K562 (cell line): ENCODE measurements around the gene SPATC1L. TPM values are rescaled to one million over a fixed set of nuclear protein-coding genes. Genes with fewer than 3 reads are reported as not detected.

Source experiments
- BDP1 ChIP-seq: IDR thresholded peaks from 3 replicates; pipeline ENCODE4 v1.6.1; 2011; ENCODE audit not compliant: insufficient read length, insufficient read depth
- BRD4 ChIP-seq: fragments of 200-600 bp; sonication (generic); IDR thresholded peaks from 2 replicates; pipeline ENCODE4 v1.6.1; 2017; ENCODE audit warnings: inconsistent platforms
- CBFA2T3 ChIP-seq: fragments of 450-650 bp; IDR thresholded peaks from 2 replicates; pipeline ENCODE4 v1.6.1; 2017
- EZH2 ChIP-seq: IDR thresholded peaks from 2 replicates; pipeline ENCODE4 v1.6.1; 2012; ENCODE audit warnings: low read depth, mild to moderate bottlenecking, inconsistent platforms, low read length, borderline replicate concordance
- HDGF ChIP-seq: fragments of 450-650 bp; IDR thresholded peaks from 2 replicates; pipeline ENCODE4 v1.6.1; 2016
- JUND ChIP-seq, 2 experiments: IDR thresholded peaks; 2 replicates in 1 of 2; 3 replicates in 1 of 2; pipeline ENCODE4 v1.6.1; 2011; ENCODE audit warnings: borderline replicate concordance in 2 of 2, low read depth in 2 of 2, low read length in 2 of 2, improper control_type of control experiment in 1 of 2, missing biosample characterization in 1 of 2, missing genetic modification characterization in 1 of 2, missing genetic modification reagents in 1 of 2
- LEF1 ChIP-seq: fragments of 450-650 bp; IDR thresholded peaks from 2 replicates; pipeline ENCODE4 v1.6.1; 2016; ENCODE audit warnings: mild to moderate bottlenecking
- NCOA4 ChIP-seq: fragments of 450-650 bp; IDR thresholded peaks from 2 replicates; pipeline ENCODE4 v1.6.1; 2018; ENCODE audit warnings: mild to moderate bottlenecking; ENCODE audit not compliant: partially characterized antibody
- PHTF2 ChIP-seq: fragments of 250-450 bp; sonication (Bioruptor Pico); IDR thresholded peaks from 2 replicates; pipeline ENCODE4 v1.5.0; 2021; ENCODE audit warnings: mild to moderate bottlenecking
- RBM15 ChIP-seq: fragments of 200-400 bp; formaldehyde crosslinking; IDR thresholded peaks from 2 replicates; pipeline ENCODE4 v1.6.1; 2018; ENCODE audit warnings: mild to moderate bottlenecking, low read length, moderate library complexity; ENCODE audit not compliant: insufficient read depth
- SIN3B ChIP-seq: fragments of 450-650 bp; IDR thresholded peaks from 2 replicates; pipeline ENCODE4 v1.6.1; 2017; ENCODE audit warnings: low read depth, mild to moderate bottlenecking, moderate library complexity
- SLC30A9 ChIP-seq: fragments of 250-450 bp; sonication (Bioruptor Pico); IDR thresholded peaks from 2 replicates; pipeline ENCODE4 v1.8.0; 2022; ENCODE audit warnings: mild to moderate bottlenecking, moderate library complexity
- TAF9B ChIP-seq: fragments of 450-650 bp; IDR thresholded peaks from 2 replicates; pipeline ENCODE4 v1.6.1; 2018; ENCODE audit warnings: mild to moderate bottlenecking; ENCODE audit not compliant: partially characterized antibody
- TRIM24 ChIP-seq, 2 experiments: fragments of 450-650 bp; IDR thresholded peaks; 2 replicates each; pipeline ENCODE4 v1.6.1; 2016
- ZNF263 ChIP-seq: sonication (generic); formaldehyde crosslinking; IDR thresholded peaks from 2 replicates; pipeline ENCODE4 v1.8.0; 2022; ENCODE audit warnings: mild to moderate bottlenecking, missing genetic modification reagents, borderline replicate concordance
- polyA plus RNA-seq, 8 experiments: library from polyadenylated mRNA; depleted of rRNA in 4 of 8; stranded (reverse) in 5 of 8; unstranded in 3 of 8; fragments of >200 nt; fragmentation: Nextera tagmentation in 2 of 8; fragmentation: Illumina TruSeq in 1 of 8; extraction: Ambion mirVana in 2 of 8; extraction: Trizol in 1 of 8; gene quantifications; 2 replicates each; pipeline versions ENCODE4 v1.2.1 to v1.2.3, GENCODE V29; 2011 to 2014; ENCODE audit warnings: inconsistent platforms in 1 of 8, missing spikeins in 1 of 8
- total RNA-seq, 7 experiments: library from RNA; depleted of rRNA in 6 of 7; stranded (reverse); fragments of >200 nt in 6 of 7; fragmentation: Illumina TruSeq in 2 of 7; extraction: Trizol in 2 of 7; gene quantifications; 2 replicates each; pipeline versions ENCODE4 v1.2.1 to v1.2.3, GENCODE V29; 2011 to 2021; ENCODE audit warnings: low replicate concordance in 1 of 7
- TF ChIP-seq, protein P1 (sequence below): sonication (generic); formaldehyde crosslinking; IDR thresholded peaks from 2 replicates; pipeline ENCODE4 v1.9.0; 2022; ENCODE audit warnings: mild to moderate bottlenecking, missing genetic modification reagents
- TF ChIP-seq, protein P2 (sequence below), 2 experiments: IDR thresholded peaks; 2 replicates each; pipeline ENCODE4 v1.6.1; 2012; ENCODE audit warnings: improper control_type of control experiment in 2 of 2, low read depth in 2 of 2, low read length in 2 of 2, borderline replicate concordance in 1 of 2
- TF ChIP-seq, protein P3 (sequence below): fragments of 250-450 bp; sonication (Bioruptor Pico); IDR thresholded peaks from 2 replicates; pipeline ENCODE4 v1.4.0; 2020; ENCODE audit warnings: mild to moderate bottlenecking, moderate library complexity
- TF ChIP-seq, protein P4 (sequence below): fragments of 250-450 bp; sonication (Bioruptor Pico); IDR thresholded peaks from 2 replicates; pipeline ENCODE4 v1.5.0; 2021
- TF ChIP-seq, protein P5 (sequence below): fragments of 450-650 bp; IDR thresholded peaks from 2 replicates; pipeline ENCODE4 v1.6.1; 2016; ENCODE audit warnings: low read depth, mild to moderate bottlenecking, moderate library complexity
- TF ChIP-seq, protein P6 (sequence below): fragments of 250-450 bp; sonication (Bioruptor Pico); IDR thresholded peaks from 2 replicates; pipeline ENCODE4 v1.5.0; 2021

Gene SPATC1L
- total and polyA plus RNA-seq, 9 of the 15 experiments (the other 6 are each of a cell fraction or from before 2014, with no cell fraction given): 0.14 to 121 (median 34.0) TPM; not detected in 1

DNA sequence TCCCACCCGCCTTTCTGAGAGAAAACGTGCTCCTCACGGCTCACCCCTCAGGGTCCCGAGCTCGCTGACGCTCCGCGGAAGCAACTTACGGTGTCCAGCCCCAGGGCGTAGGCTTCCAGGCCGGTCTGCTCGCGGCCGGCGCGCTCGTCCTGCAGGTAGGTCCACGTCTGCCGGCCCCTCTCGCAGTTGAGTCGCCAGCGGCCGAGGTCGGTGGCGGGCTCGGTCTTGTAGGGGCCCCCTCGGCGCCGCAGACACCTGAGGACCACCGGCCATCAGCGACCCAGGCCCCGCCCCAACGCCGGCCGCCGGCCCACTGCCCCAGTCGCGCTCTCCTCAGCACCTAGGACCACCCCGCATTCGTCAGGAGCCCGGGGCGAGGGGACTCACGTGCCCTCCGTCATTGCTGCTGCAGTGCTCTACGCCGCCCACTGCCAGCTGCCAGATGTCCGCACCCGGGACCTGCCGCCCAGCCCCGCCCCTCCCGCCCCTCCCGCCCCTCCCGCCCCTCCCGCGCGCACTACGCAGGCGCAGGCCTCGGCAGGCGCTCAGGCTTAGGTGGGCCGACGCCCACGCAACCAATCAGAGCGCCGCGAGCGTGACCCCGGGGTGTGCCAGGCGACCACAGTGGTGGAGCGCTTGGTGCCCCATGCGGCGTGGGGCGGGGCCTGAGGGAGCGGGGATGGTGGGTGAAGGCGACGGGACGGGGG is 44.2 kb upstream of the SPATC1L start, which contains the start of gene LSS (continued):
- TF ChIP-seq, protein P1, sequence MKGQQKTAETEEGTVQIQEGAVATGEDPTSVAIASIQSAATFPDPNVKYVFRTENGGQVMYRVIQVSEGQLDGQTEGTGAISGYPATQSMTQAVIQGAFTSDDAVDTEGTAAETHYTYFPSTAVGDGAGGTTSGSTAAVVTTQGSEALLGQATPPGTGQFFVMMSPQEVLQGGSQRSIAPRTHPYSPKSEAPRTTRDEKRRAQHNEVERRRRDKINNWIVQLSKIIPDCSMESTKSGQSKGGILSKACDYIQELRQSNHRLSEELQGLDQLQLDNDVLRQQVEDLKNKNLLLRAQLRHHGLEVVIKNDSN (CRISPR knock-in tag): peak; percentile 69
- no peak for TF ChIP-seq PHTF2 (CRISPR knock-in tag)
- TF ChIP-seq LEF1: no peak
- TF ChIP-seq RBM15: no peak
- no peak for TF ChIP-seq BDP1
- TF ChIP-seq HDGF: no peak
- TF ChIP-seq SIN3B: no peak
- no peak for TF ChIP-seq TAF9B
- TF ChIP-seq, protein P2, sequence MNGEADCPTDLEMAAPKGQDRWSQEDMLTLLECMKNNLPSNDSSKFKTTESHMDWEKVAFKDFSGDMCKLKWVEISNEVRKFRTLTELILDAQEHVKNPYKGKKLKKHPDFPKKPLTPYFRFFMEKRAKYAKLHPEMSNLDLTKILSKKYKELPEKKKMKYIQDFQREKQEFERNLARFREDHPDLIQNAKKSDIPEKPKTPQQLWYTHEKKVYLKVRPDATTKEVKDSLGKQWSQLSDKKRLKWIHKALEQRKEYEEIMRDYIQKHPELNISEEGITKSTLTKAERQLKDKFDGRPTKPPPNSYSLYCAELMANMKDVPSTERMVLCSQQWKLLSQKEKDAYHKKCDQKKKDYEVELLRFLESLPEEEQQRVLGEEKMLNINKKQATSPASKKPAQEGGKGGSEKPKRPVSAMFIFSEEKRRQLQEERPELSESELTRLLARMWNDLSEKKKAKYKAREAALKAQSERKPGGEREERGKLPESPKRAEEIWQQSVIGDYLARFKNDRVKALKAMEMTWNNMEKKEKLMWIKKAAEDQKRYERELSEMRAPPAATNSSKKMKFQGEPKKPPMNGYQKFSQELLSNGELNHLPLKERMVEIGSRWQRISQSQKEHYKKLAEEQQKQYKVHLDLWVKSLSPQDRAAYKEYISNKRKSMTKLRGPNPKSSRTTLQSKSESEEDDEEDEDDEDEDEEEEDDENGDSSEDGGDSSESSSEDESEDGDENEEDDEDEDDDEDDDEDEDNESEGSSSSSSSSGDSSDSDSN (IDR thresholded peaks at IDR 0.05; ENCODE audit: borderline replicate concordance in 1 of 2, low read depth in 2 of 2, low read length in 2 of 2): peak; percentile 58 to 64; a peak in 1 of 4 replicates
- TF ChIP-seq ZNF263 (CRISPR knock-in tag): peak; percentile 63; the same call in 1 of the 2 replicates
- TF ChIP-seq, protein P3, sequence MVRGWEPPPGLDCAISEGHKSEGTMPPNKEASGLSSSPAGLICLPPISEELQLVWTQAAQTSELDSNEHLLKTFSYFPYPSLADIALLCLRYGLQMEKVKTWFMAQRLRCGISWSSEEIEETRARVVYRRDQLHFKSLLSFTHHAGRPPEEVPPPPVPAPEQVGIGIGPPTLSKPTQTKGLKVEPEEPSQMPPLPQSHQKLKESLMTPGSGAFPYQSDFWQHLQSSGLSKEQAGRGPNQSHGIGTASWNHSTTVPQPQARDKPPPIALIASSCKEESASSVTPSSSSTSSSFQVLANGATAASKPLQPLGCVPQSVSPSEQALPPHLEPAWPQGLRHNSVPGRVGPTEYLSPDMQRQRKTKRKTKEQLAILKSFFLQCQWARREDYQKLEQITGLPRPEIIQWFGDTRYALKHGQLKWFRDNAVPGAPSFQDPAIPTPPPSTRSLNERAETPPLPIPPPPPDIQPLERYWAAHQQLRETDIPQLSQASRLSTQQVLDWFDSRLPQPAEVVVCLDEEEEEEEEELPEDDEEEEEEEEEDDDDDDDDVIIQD (CRISPR knock-in tag): 0 out of 2 replicates have a peak, but pooled peaks have one; percentile 70
- peak; percentile 19; the same call in 1 of the 2 replicates for TF ChIP-seq JUND (IDR thresholded peaks at IDR 0.05; ENCODE audit: borderline replicate concordance, low read depth, low read length)
- TF ChIP-seq JUND (tag; IDR thresholded peaks at IDR 0.05; ENCODE audit: borderline replicate concordance, low read depth, low read length): no peak
- TF ChIP-seq SLC30A9 (CRISPR knock-in tag): no peak
- 0 out of 2 replicates have a peak, but pooled peaks have one; percentile 26 for TF ChIP-seq CBFA2T3
- TF ChIP-seq TRIM24 (IDR thresholded peaks at IDR 0.05): no peak
- TF ChIP-seq NCOA4: no peak
- no peak for TF ChIP-seq BRD4
- TF ChIP-seq, protein P4, sequence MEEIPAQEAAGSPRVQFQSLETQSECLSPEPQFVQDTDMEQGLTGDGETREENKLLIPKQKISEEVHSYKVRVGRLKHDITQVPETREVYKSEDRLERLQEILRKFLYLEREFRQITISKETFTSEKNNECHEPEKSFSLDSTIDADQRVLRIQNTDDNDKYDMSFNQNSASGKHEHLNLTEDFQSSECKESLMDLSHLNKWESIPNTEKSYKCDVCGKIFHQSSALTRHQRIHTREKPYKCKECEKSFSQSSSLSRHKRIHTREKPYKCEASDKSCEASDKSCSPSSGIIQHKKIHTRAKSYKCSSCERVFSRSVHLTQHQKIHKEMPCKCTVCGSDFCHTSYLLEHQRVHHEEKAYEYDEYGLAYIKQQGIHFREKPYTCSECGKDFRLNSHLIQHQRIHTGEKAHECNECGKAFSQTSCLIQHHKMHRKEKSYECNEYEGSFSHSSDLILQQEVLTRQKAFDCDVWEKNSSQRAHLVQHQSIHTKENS (CRISPR knock-in tag): no peak
- TF ChIP-seq, protein P5, sequence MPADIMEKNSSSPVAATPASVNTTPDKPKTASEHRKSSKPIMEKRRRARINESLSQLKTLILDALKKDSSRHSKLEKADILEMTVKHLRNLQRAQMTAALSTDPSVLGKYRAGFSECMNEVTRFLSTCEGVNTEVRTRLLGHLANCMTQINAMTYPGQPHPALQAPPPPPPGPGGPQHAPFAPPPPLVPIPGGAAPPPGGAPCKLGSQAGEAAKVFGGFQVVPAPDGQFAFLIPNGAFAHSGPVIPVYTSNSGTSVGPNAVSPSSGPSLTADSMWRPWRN: no peak
- no peak for TF ChIP-seq EZH2
- TF ChIP-seq, protein P6, sequence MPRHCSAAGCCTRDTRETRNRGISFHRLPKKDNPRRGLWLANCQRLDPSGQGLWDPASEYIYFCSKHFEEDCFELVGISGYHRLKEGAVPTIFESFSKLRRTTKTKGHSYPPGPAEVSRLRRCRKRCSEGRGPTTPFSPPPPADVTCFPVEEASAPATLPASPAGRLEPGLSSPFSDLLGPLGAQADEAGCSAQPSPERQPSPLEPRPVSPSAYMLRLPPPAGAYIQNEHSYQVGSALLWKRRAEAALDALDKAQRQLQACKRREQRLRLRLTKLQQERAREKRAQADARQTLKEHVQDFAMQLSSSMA (CRISPR knock-in tag): no peak
